ENCODE measurements around the gene NCF4.

Gene NCF4

GRCh38 chr22:36835903-36836302 is 24.9 kb upstream of the NCF4 start:
- no peak for DNase-seq (ENCODE audit: low read depth in 1 of 2, low spot score in 1 of 2)

- no peak for DNase-seq (ENCODE audit: low read depth in 1 of 2, low spot score in 1 of 2)
Observed at GRCh38 chr22:36838119-36839030, 22.4 kb upstream of the NCF4 start.

DNA sequence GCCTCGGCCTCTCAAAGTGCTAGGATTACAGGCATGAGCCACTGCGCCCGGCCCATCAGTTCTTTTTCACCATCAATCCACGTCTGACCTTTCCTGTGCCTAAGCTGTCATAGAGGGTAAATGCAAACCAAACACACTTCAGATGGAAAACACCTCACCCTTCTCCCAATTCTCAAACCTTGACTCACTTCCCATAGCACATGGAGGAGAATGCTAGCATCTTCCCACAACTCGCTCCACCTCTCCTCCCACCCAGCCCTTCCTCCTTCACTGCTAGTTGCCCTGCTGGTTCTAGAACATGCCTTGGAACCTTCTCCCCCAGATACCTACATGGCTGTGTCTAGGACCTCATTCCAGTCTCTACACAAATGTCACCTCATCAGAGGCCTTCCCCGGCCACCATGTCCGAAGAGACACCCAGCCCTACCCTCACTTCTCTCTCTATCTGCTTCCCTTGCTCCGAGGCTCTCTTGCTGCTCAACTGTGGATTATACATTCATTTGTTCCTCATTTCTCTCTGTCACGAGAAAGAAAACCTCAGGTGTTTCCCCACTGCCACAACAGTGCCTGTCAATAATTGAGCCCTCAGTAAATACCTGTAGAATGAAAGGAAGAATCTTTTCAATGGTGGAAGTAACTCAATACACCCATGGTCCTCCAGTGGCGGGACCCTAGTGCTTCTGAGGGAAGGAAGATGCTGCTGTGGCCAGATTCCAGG is 21.3 kb upstream of the NCF4 start:
- no peak for DNase-seq (ENCODE audit: low read depth in 1 of 2, low spot score in 1 of 2)

DNA sequence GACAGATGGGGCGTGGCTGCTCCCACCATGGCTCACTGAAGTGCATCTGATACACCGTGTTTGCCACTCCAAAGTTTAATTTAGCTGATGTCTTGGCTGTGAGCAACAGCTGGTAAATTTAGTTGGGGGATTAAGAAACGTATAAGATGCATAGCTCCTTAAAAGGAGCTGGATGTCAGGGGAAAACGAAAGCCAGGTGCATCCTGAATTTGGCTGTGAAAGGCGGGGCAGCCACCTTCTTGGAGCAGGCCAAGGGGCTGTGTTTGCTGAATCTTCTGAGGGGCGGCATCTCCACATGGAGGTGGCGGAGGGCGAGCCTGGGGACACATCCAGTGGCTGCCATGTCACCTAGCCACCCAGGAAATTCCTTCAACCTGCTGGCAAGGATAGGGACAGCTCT is 20.7 kb upstream of the NCF4 start:
- no peak for DNase-seq (ENCODE audit: low read depth in 1 of 2, low spot score in 1 of 2)

DNA sequence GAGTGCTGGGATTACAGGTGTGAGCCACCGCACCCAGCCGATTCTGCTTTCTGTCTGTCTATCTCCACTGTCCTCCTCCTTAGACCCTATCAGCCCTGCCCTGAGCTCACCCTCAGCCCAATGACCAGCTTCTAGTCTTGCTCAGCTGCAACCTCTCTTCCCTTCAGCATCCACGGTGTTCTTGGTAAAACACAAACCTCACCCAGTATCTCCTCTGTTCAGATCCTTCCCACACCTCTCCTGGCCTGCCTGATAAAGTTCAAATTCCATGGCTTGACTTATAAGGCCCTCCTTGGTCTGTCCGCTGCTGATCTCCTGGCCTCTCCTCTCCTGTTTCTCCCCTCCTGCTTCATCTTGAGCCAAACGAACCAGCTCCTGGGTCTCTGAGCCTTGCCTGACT is 14.5 kb upstream of the NCF4 start:
- DNase-seq (ENCODE audit: low read depth in 1 of 2, low spot score in 1 of 2) = no peak

DNA sequence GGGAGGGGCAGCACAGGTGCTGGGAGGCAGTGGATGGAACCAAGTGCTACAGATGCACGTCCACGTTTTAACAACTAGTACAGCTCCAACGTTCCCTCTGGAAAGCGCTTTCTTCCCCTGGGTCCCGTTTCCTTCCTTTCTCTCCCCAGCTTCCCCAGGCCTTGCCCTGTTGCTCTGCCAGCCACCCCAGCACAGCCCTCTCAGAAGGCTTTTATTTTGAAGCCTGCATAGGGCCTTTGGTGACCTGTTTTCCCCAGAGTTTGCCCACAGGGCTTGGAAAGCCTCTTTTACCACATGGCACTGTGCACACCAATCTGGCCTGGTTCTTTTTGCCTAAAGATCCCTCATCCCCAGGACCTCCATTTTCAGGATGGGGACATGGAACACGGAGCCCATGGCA is 13.9 kb upstream of the NCF4 start:
- no peak for DNase-seq (ENCODE audit: low read depth in 1 of 2, low spot score in 1 of 2)

GRCh38 chr22:36850056-36850455 is 10.8 kb upstream of the NCF4 start:
- no peak for DNase-seq (ENCODE audit: low read depth in 1 of 2, low spot score in 1 of 2)

DNA sequence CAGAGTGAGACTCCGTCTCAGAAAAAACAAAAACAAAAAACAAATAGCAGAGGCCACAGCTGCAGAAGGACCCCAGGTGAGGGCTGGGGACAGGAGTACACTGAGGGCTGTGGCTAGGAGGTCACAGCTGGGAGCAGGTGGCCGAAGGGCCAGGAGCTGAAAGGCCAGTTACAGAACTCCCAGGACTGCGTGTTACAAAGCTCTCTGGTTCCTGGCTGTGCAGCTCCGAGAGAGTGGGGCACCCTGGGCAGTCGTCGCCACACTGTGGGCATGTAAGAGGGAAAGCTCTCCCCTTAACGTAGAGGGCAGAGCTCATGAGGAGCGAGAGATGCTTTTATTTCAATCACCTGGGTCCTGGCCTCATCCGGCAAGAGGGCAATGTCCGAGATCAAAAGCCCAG is 10.1 kb upstream of the NCF4 start:
- DNase-seq (ENCODE audit: low read depth in 1 of 2, low spot score in 1 of 2) = no peak

GRCh38 chr22:36852056-36852973 is 8.5 kb upstream of the NCF4 start:
- DNase-seq (ENCODE audit: low read depth in 1 of 2, low spot score in 1 of 2) = no peak

GRCh38 chr22:36853407-36854099 is 7.3 kb upstream of the NCF4 start:
- DNase-seq (ENCODE audit: low read depth in 1 of 2, low spot score in 1 of 2) = peak; percentile 79 to 80

- no peak for DNase-seq (ENCODE audit: low read depth in 1 of 2, low spot score in 1 of 2)
Observed at GRCh38 chr22:36855478-36855877, 5.3 kb upstream of the NCF4 start.

- DNase-seq (ENCODE audit: low read depth in 1 of 2, low spot score in 1 of 2) = peak; percentile 89 to 97
Observed at GRCh38 chr22:36856121-36856791, 4.5 kb upstream of the NCF4 start.

- DNase-seq (ENCODE audit: low read depth in 1 of 2, low spot score in 1 of 2) = no peak
Observed at GRCh38 chr22:36856792-36857135, 4.0 kb upstream of the NCF4 start.

DNA sequence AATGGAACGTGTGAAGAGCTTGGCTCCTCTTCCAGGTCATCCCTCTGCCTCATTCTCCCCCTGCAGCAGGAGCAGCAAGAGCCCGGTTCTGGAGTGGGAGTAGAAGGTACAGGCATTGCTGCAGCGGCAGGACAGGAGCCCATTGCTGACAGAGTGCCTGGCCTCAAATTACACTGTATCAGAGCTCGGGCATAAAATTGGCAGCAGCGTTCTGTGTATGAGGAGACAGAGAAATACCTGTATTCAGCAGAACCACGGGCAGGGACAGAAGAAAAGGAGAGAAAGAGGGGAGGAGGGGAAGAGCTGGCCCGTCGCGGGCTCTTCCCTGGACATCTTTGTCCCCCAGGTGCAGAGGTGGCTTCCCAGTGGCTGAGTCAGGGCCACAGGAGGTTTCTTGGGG is 2.6 kb upstream of the NCF4 start:
- no peak for DNase-seq (ENCODE audit: low read depth in 1 of 2, low spot score in 1 of 2)

GRCh38 chr22:36858966-36859365 is 1.8 kb upstream of the NCF4 start:
- no peak for DNase-seq (ENCODE audit: low read depth in 1 of 2, low spot score in 1 of 2)

DNA sequence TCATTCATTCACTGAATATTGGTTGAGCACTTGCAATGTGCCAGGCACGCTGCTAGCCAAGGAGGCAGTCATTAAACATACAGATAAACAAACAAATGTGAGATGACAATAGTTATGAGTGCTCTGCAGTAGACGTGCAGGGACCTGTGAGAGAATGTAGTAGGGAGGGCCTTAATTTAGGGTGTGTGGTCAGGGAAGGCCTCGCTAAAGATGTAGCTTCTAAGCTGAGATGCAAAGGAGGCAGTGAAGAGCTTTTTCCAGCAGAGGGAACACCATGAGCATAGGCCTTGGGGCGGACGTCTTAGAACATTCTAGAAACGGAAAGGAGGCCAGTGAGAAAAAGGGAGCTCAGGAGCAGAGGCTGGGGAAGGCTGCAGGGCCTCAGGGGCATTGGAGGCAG is 789 bp upstream of the NCF4 start:
- DNase-seq (ENCODE audit: low read depth in 1 of 2, low spot score in 1 of 2) = no peak

DNA sequence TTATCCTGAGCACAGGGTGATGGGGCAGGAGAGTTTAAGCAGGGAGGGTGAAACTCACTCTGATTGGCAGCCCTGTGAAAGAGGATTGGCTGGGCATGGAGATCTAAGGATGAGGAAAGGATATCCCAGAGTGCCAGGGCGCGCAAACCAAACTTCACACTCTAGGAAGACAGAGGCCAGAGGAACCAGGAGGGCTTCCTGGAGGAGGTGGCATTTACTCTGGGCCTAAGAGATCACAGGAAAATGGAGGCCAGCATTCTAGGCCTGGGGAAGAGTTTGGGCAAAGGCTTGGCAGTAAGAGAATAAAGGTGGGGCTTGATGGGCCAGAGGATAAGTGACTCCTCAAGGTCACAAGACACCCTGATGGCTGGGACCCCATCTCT is 377 bp upstream of the NCF4 start:
- no peak for DNase-seq (ENCODE audit: low read depth in 1 of 2, low spot score in 1 of 2)

- DNase-seq (ENCODE audit: low read depth in 1 of 2, low spot score in 1 of 2) = no peak
Observed at GRCh38 chr22:36862251-36863242, 1.7 kb downstream of the NCF4 start.

DNA sequence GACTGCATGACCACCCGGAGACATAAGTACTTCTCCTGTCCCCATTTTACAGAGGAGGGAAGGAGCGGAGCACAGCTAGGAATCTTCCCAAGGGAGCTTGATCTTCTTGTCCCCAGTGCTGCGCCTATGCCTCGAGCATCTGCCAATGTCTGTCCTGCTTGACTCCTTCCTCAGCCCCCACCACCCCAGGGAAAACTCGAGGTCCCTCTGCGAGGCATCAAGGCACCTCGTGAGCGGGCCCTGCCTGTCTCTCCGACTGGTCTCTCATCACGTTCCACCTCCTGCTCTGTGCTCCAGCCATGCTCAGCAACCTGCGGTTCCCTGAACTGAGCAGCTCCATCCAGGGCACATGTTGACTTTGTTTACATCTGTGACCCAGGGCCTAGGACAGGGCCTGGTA is 2.5 kb downstream of the NCF4 start:
- DNase-seq (ENCODE audit: low read depth in 1 of 2, low spot score in 1 of 2) = no peak
